ENCODE measurements around the gene LCE3E.

GRCh38 chr1:152565115-152565514 is 1.5 kb downstream of the LCE3E start:
- TF ChIP-seq POLR2A (IDR thresholded peaks at IDR 0.05; ENCODE audit: low read depth, low read length): no peak
- no peak for TF ChIP-seq POLR2AphosphoS5 (IDR thresholded peaks at IDR 0.05; ENCODE audit: low read depth, low read length)
- no peak for TF ChIP-seq TAF1 (IDR thresholded peaks at IDR 0.05; ENCODE audit: low read depth, low read length)
- TF ChIP-seq POU2F2 (IDR thresholded peaks at IDR 0.05; ENCODE audit: low read depth, low read length): no peak
- TF ChIP-seq SPI1 (IDR thresholded peaks at IDR 0.05; ENCODE audit: low read depth, low read length): no peak
